ENCODE data around the gene LARGE1.

DNA sequence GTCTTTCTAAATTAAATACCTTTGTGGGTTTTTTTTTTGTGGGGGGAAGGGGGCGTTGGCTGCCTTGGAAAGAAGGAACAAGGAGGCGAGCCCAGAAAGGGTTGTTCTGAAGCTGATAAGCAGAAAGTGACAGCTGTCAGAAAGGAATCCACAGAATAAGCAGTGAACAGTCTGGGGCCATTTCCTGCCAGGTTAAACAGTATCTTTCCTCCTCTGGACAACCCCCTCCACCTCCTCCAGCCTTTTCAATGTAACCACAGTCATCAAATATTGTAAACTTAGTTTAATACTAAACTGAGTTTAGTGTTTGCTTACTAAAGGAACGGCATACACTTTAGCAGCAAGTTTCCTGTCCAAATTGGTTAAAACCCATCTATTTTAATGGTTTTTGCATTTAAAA, 590.9 kb downstream of the LARGE1 start:
- TF ChIP-seq, protein P1, sequence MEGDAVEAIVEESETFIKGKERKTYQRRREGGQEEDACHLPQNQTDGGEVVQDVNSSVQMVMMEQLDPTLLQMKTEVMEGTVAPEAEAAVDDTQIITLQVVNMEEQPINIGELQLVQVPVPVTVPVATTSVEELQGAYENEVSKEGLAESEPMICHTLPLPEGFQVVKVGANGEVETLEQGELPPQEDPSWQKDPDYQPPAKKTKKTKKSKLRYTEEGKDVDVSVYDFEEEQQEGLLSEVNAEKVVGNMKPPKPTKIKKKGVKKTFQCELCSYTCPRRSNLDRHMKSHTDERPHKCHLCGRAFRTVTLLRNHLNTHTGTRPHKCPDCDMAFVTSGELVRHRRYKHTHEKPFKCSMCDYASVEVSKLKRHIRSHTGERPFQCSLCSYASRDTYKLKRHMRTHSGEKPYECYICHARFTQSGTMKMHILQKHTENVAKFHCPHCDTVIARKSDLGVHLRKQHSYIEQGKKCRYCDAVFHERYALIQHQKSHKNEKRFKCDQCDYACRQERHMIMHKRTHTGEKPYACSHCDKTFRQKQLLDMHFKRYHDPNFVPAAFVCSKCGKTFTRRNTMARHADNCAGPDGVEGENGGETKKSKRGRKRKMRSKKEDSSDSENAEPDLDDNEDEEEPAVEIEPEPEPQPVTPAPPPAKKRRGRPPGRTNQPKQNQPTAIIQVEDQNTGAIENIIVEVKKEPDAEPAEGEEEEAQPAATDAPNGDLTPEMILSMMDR (IDR thresholded peaks at IDR 0.05; ENCODE audit: low read length): no peak
- no peak for TF ChIP-seq EZH2 (IDR thresholded peaks at IDR 0.05; ENCODE audit: borderline replicate concordance, low read length)
